ENCODE results near the gene LMO7.

DNA sequence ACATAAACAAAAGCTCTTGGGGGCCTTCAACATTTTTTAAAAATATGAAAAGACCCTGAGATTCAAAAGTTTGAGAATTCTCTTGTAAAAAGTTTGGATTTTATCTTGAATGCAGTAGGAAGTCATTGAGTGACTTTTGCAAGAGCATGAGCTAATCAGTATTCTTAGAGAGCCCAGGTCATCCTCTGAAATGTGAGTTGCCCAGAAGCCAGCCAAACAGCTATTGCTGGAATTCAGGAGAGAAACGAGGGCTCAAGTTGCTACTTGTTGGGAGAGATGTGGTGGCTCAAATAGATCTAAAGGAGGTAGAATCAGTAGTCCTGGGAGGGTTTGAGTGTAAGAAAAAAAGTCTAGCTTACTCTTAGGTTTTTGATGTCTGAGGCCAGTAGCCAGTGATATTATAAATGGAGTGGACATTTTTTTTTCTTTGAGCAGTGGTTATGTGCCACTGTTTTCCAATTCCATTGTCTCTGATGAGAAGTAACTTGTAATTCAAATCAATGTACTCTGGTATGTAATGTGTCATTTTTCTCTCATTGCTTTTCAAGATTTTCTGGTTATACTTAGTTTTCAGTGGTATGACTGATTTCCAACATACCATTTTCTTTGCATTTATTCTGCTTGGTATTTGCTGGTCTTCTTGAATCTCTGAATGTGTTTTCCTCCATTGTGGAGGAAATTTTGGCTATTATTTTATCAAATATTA, 30.7 kb downstream of the LMO7 start:
- TF ChIP-seq POLR2A (IDR thresholded peaks at IDR 0.05): no peak
- TF ChIP-seq, protein P1, sequence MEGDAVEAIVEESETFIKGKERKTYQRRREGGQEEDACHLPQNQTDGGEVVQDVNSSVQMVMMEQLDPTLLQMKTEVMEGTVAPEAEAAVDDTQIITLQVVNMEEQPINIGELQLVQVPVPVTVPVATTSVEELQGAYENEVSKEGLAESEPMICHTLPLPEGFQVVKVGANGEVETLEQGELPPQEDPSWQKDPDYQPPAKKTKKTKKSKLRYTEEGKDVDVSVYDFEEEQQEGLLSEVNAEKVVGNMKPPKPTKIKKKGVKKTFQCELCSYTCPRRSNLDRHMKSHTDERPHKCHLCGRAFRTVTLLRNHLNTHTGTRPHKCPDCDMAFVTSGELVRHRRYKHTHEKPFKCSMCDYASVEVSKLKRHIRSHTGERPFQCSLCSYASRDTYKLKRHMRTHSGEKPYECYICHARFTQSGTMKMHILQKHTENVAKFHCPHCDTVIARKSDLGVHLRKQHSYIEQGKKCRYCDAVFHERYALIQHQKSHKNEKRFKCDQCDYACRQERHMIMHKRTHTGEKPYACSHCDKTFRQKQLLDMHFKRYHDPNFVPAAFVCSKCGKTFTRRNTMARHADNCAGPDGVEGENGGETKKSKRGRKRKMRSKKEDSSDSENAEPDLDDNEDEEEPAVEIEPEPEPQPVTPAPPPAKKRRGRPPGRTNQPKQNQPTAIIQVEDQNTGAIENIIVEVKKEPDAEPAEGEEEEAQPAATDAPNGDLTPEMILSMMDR (IDR thresholded peaks at IDR 0.05): no peak
